Gastrocnemius medialis (tissue), 4 donors: ENCODE results near the gene TMEM267. TPM values are rescaled to one million over a fixed set of nuclear protein-coding genes. Genes with fewer than 3 reads are reported as not detected.

Experiments
- ATAC-seq, 2 donors: fragments of 150-250 bp; one replicate each; pipeline ENCODE4 v1.9.1; 2016
- DNase-seq, 2 donors: peaks; one replicate each; pipeline ENCODE4 v3.0.0-alpha.2; 2019
- H3K27ac ChIP-seq, 4 donors: fragments of 200-600 bp; sonication (generic); 1 replicate in 1 of 4; 2 replicates in 3 of 4; pipeline ENCODE4 v1.5.1; 2016 to 2018; ENCODE audit warnings: mild to moderate bottlenecking in 2 of 4, moderate library complexity in 1 of 4
- H3K27me3 ChIP-seq, 3 donors: fragments of 200-600 bp; sonication (generic) in 2 of 3; 1 replicate in 1 of 3; 2 replicates in 2 of 3; pipeline versions ENCODE4 v1.5.1 to v1.6.0; 2016 to 2019; ENCODE audit warnings: mild to moderate bottlenecking in 1 of 3, moderate library complexity in 1 of 3
- H3K36me3 ChIP-seq, 2 donors: fragments of 200-600 bp; sonication (generic) in 1 of 2; one replicate each; pipeline ENCODE4 v1.5.1; 2017 to 2018
- H3K4me1 ChIP-seq, 2 donors: fragments of 200-600 bp; sonication (generic) in 1 of 2; one replicate each; pipeline ENCODE4 v1.5.1; 2016 to 2017; ENCODE audit warnings: mild to moderate bottlenecking in 2 of 2
- H3K4me3 ChIP-seq, 4 donors: fragments of 200-600 bp; sonication (generic) in 3 of 4; 1 replicate in 1 of 4; 2 replicates in 3 of 4; pipeline ENCODE4 v1.5.1; 2016 to 2019; ENCODE audit warnings: mild to moderate bottlenecking in 2 of 4
- H3K9me3 ChIP-seq, 3 donors: fragments of 200-600 bp; sonication (generic) in 2 of 3; 1 replicate in 1 of 3; 2 replicates in 2 of 3; pipeline ENCODE4 v1.5.1; 2016 to 2019
- POLR2A ChIP-seq, 2 donors: fragments of 450-650 bp; IDR thresholded peaks; one replicate each; pipeline ENCODE4 v1.6.1; 2017; ENCODE audit warnings: antibody characterized with exemption in 2 of 2, mild to moderate bottlenecking in 2 of 2, moderate library complexity in 2 of 2
- in situ Hi-C, 4 donors: fragments of 200-750 bp; cut with MboI; loops; one replicate each; pipeline versions ENCODE4 v1.15.0 to v1.8.0; 2017; ENCODE audit warnings: low sequenced_read_pairs in 4 of 4
- intact Hi-C: fragments of 100-400 bp; cut with DNase I; formaldehyde crosslinking; loops from one replicate; pipeline ENCODE4 v1.15.1; 2023; ENCODE audit warnings: low total_unique reads
- total RNA-seq, 4 donors: library from RNA; depleted of rRNA; stranded (reverse); fragments of >200 nt; gene quantifications; one replicate each; pipeline versions ENCODE4 v1.1.0 to v1.2.3, GENCODE V29; 2016
- TF ChIP-seq, protein P1 (sequence below), 5 experiments: fragments of 450-650 bp in 3 of 5; fragments of 200-600 bp in 2 of 5; sonication (generic) in 2 of 5; IDR thresholded peaks in 4 of 5; conservative IDR thresholded peaks in 1 of 5; 1 replicate in 4 of 5; 2 replicates in 1 of 5; pipeline ENCODE4 v1.5.1; 2016 to 2019; ENCODE audit warnings: antibody characterized with exemption in 5 of 5, mild to moderate bottlenecking in 3 of 5, moderate library complexity in 3 of 5

The TMEM267 gene
- total RNA-seq, 4 donors from 2014 or later = 3.8 to 7.3 (median 4.7) TPM

DNA sequence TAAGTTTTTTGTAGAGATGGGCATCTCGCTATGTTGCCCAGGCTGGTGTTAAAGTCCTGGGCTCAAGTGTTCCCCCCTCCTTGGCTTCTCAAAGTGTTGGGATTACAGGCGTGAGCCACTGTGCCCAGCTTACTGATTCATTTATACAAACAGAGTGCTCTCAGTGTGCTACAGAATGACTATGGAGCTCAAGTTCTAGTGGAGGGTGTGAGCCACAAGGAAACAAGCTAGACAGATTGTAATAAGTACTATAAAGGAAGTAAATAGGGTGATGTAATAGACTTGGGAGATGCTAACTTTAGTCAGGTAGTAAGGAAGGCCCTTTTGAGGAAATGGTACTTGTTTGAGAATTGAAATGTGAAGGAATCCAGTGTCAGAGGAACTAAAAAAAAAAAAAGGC lies 1.7 kb upstream of the TMEM267 start:
- no peak for DNase-seq
- intact Hi-C loops (loop anchor here (2.0 to 10.0 kb wide), 2 partner anchors 71 to 1581 kb away; partner anchors contain the start of genes PAIP1 and RIMOC1), in situ Hi-C loops (loop anchor here in 2 of 4 donors (10.0 to 25.0 kb wide), 3 partner anchors 173 to 1327 kb away; partner anchors contain the start of genes HMGCS1 (in 1 of the 2) and MRPS30 (in 1 of the 2))
- Histone ChIP-seq H3K27me3 (no peaks in the 10 kb centered on the region), H3K36me3 (no peaks in the 10 kb centered on the region), H3K4me3 (no peak overlapping the region), H3K4me1 (peaks cover 17% of the 10 kb centered on the region in 2 donors), H3K27ac (peak overlapping the region in 1 of 4 donors; percentile 98), H3K9me3 (no peaks in the 10 kb centered on the region)
- ATAC-seq = no peak
- TF ChIP-seq POLR2A (IDR thresholded peaks at IDR 0.05) = no peak
- TF ChIP-seq, protein P1, sequence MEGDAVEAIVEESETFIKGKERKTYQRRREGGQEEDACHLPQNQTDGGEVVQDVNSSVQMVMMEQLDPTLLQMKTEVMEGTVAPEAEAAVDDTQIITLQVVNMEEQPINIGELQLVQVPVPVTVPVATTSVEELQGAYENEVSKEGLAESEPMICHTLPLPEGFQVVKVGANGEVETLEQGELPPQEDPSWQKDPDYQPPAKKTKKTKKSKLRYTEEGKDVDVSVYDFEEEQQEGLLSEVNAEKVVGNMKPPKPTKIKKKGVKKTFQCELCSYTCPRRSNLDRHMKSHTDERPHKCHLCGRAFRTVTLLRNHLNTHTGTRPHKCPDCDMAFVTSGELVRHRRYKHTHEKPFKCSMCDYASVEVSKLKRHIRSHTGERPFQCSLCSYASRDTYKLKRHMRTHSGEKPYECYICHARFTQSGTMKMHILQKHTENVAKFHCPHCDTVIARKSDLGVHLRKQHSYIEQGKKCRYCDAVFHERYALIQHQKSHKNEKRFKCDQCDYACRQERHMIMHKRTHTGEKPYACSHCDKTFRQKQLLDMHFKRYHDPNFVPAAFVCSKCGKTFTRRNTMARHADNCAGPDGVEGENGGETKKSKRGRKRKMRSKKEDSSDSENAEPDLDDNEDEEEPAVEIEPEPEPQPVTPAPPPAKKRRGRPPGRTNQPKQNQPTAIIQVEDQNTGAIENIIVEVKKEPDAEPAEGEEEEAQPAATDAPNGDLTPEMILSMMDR (IDR thresholded peaks at IDR 0.05 in 4 of 5, conservative IDR thresholded peaks at IDR 0.05 in 1 of 5) = no peak

DNA sequence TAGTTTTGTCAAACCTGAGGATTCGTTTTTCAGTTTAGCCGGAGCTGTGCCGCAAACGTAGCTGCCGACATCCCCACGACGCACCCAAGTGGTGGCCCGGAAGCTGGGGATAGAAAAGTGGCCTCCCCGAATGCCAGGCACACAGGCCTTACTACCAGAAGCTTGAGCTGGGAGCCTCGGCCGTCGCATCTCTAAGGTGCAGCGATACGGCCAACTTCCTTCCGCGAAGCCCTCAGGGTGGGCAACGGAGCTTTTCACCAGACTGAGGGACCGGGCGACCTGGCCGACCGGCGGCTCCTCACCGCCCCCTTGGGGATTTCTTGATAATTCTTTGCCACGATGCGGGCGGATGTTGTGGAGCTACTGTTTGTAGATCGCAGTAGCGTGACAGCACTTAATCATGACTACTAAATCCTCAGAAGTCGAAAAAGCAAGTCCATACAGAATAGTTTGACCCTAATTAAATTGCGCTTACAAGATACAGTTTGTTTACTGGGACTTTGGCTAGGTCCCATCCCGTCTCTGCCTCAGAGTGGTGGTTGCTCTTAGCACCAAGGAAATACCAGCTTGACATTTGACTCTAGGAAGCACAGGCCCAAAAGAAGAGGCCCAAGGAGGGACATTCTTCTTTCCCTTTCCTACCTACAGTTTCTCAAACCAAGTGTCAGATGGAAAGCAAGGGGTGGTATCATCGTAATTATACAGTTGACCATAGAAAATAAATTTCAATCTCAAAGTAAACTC lies 613 bp upstream of the TMEM267 start:
- intact Hi-C loops = loop anchor here (1.0 to 10.0 kb wide), 6 partner anchors 31 to 1579 kb away; partner anchors contain the start of genes C5orf34, HMGCS1, NNT and PAIP1

DNA sequence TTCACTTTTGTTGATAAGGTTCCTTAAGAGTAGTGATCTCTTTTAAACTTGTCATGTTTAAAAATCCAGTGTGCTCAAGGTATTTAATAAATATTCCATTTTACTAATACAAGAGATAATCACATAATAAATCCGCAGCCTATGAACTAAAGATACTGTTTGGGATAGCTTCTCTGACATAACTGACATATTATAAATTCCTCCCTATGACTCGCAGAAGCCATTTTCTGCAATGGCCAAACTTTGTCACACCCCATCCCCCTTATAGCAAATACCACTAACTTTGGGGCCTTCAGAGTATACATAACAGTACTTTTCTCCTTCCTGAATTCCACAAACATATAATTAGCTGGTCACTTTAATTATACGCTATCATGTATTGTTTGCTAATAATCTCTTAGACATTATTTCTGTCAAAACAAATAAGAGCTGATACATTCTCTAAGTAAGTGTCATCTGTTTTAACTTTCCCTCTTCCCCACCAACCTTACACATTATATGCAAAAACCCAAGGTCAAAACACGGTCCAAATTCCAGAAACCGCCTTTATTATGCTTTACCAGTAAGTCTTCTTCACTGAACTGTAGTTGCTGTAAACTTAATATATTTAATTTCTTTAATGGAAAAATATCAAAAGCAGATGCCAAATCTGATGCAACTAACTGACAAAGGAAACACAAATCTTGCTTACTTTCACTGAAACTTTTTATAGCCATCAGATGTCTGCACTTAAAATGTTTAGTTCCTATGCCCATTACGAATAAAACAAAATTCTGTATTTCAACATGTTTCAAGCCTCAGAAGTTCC lies 971 bp downstream of the TMEM267 start:
- peak overlapping the region; percentile 72 to 98 (median 84) for H3K4me3 ChIP-seq
- H3K9me3 ChIP-seq = no peaks in the 10 kb centered on the region
- DNase-seq = no peak
- in situ Hi-C loops (loop anchor here in 2 of 4 donors (10.0 to 25.0 kb wide), 3 partner anchors 170 to 1330 kb away; partner anchors contain the start of genes HMGCS1 (in 1 of the 2) and MRPS30 (in 1 of the 2)), intact Hi-C loops (loop anchor here (2.0 to 10.0 kb wide), 5 partner anchors 120 to 1578 kb away; partner anchors contain the start of genes HMGCS1, NNT, RIMOC1 and ZNF131)
- H3K36me3 ChIP-seq = no peaks in the 10 kb centered on the region
- H3K27me3 ChIP-seq = no peaks in the 10 kb centered on the region
- TF ChIP-seq POLR2A (IDR thresholded peaks at IDR 0.05) = no peak
- TF ChIP-seq, protein P1 (IDR thresholded peaks at IDR 0.05 in 4 of 5, conservative IDR thresholded peaks at IDR 0.05 in 1 of 5) = no peak
- H3K4me1 ChIP-seq = peaks cover 17% of the 10 kb centered on the region in 2 donors
- no peak for ATAC-seq
- H3K27ac ChIP-seq = peak overlapping the region; percentile 93 to 98 (median 96)

More for the DNA sequence above, 613 bp upstream of the TMEM267 start:
- Histone ChIP-seq H3K27me3 (no peaks in the 10 kb centered on the region), H3K36me3 (no peaks in the 10 kb centered on the region), H3K27ac (peak overlapping the region; percentile 93 to 98 (median 96)), H3K4me3 (peak overlapping the region; percentile 72 to 98 (median 84)), H3K4me1 (peaks cover 17% of the 10 kb centered on the region in 2 donors), H3K9me3 (no peaks in the 10 kb centered on the region)
- TF ChIP-seq POLR2A (IDR thresholded peaks at IDR 0.05) = peak in 1 of 2 donors; percentile 10
- TF ChIP-seq, protein P1 (IDR thresholded peaks at IDR 0.05 in 4 of 5, conservative IDR thresholded peaks at IDR 0.05 in 1 of 5) = peak; percentile 61 to 81 (median 63)
- ATAC-seq = peak; percentile 86 to 88
- in situ Hi-C loops = loop anchor here in 2 of 4 donors (10.0 to 25.0 kb wide), 3 partner anchors 172 to 1328 kb away; partner anchors contain the start of genes HMGCS1 (in 1 of the 2) and MRPS30 (in 1 of the 2)
- DNase-seq = peak; percentile 56 to 74

DNA sequence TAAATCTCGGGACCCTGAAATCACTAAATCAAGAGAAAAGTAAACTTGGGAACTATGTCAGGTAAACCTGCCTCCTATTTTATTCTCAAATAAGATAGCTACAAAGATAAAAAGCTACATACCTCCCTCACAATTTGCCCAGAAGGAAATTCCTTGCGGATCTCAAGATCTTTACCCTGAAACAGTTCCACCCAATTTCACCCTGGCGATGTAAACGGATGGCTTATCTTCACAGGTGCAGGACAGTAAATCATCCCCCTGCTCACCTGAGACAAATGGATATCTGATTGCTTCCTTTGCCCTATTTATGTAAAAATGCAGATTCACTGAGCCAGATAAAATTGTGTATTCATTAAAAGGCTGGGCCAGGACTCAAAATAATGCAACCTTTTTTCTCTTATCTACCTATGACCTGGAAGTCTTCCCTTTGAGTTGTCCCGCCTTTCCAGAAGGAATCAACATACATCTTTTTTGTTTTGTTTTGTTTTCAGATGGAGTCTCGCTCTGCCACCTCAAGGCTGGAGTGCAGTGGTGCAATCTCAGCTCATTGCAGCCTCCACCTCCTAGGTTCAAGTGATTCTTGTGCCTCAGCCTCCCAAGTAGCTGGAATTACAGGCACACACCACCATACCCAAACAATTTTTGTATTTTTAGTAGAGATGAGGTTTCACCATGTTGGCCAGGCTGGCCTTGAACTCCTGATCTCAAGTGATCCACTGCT lies 13.8 kb downstream of the TMEM267 start:
- Histone ChIP-seq H3K36me3 (peaks cover 0 to 9% of the 10 kb centered on the region in 2 donors), H3K4me1 (no peaks in the 10 kb centered on the region), H3K4me3 (no peak overlapping the region), H3K27ac (no peak overlapping the region), H3K27me3 (no peaks in the 10 kb centered on the region), H3K9me3 (peaks cover 0 to 3% (median 0%) of the 10 kb centered on the region in 3 donors)
- ATAC-seq = no peak
- in situ Hi-C loops (no loop called here), intact Hi-C loops (no loop called here)
- DNase-seq = no peak
- TF ChIP-seq, protein P1 (IDR thresholded peaks at IDR 0.05 in 4 of 5, conservative IDR thresholded peaks at IDR 0.05 in 1 of 5) = no peak
- TF ChIP-seq POLR2A (IDR thresholded peaks at IDR 0.05) = no peak
